OCI-M1 (cell line): ENCODE data around the gene CDK19.
"Not testable (repeated sequence)": the region's sequence is repeated elsewhere in the genome, so short reads cannot be mapped to it uniquely, and the experiment has no call there.

Source experiments
- DNase-seq: peaks from one replicate; lab custom pipeline; 2025; lab: John Stamatoyannopoulos, UW

The CDK19 gene

GRCh38 chr6:110756817-110757216 lies 58.5 kb downstream of the CDK19 start:
- peak; percentile 64 for DNase-seq

DNA sequence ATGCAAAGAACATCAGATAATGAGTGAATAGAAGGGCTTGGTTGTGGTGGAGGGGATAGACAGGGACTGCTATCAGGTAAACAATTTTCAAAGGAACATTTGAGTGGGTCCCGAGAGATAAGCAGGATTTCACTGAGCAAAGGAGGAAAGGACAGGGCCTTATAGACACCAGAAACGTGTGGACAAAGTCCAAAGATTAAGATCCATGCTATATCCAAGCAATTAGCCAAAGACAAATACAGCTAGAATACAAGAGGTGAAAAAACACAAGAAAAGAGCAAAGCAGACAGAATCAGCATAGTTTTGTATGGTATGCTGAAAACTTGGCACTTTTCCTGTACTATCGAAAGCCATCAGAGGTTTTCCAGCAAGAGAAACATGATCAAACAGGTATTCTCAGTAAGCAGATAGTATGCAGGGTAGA lies 59.8 kb downstream of the CDK19 start:
- no peak for DNase-seq

- DNase-seq: not testable (repeated sequence)
Measured at GRCh38 chr6:110753936-110754668, 61.2 kb downstream of the CDK19 start.

- no peak for DNase-seq
Measured at GRCh38 chr6:110748453-110748852, 66.8 kb downstream of the CDK19 start.

GRCh38 chr6:110746680-110747079 lies 68.6 kb downstream of the CDK19 start:
- DNase-seq: peak; percentile 14

GRCh38 chr6:110744991-110745390 lies 70.3 kb downstream of the CDK19 start:
- DNase-seq: no peak

- not testable (repeated sequence) for DNase-seq
Measured at GRCh38 chr6:110742552-110742951, 72.7 kb downstream of the CDK19 start.

DNA sequence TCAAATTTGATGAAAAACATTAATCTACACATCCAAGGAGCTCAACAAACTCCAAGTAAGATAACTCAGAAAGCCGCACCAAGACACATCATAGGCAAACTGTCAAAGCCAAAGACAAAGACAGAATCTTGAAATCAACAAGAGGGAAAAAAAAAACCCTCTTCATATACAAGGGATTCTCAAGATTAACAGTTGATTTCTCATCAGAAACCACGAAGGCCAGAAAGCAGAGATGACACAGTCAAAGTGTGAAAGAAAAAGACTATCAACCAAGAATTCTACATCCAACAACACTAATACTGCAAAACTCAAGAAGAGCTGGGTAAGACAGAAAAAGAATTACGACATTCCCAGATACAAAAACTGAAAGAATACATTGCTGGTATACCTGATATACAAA lies 73.8 kb downstream of the CDK19 start:
- DNase-seq: peak; percentile 27

DNA sequence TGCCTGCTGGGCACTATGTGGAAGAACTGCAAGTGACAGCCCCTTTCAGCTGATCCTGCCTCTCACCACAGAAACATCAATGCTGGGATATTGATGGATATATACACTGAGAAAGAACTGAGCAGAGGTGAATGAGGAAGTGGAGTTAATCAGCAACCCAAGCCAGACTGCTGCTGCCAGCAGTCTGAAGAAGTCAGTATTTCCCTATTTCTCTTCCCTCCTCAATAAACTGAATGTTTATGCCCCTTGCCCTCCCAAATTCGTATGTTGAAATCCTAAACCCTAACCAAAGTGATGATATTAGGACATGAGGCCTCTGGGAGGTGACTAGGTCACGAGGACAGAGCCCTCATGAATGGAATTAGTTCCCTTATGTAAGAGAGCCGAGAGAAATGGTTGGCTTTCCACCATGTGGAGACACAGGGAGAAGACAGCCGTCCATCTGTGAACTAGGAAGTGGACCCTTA lies 76.3 kb downstream of the CDK19 start:
- peak; percentile 60 for DNase-seq

GRCh38 chr6:110735666-110736065 lies 79.6 kb downstream of the CDK19 start:
- no peak for DNase-seq

- no peak for DNase-seq
Measured at GRCh38 chr6:110731898-110732297, 83.4 kb downstream of the CDK19 start.

- DNase-seq: no peak
Measured at GRCh38 chr6:110731196-110731595, 84.1 kb downstream of the CDK19 start.

DNA sequence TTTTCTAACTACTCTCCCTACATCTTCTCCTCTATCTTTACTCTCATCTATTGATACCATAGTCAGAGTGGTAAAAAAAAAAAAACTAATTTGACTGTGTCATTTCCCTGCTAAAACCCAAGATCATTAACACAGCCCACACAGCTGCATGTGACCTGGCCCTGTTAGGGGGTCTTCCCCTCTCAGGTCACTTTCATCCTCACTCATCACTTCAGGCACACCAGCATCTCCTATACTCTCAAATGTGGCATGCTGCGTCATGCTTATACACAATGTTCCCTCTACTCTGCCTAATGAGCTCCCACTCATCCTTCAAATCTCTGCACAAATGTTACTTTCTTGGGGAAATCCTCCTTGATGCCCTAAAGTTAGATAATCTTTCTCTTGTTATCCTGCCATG lies 86.8 kb downstream of the CDK19 start:
- no peak for DNase-seq

DNA sequence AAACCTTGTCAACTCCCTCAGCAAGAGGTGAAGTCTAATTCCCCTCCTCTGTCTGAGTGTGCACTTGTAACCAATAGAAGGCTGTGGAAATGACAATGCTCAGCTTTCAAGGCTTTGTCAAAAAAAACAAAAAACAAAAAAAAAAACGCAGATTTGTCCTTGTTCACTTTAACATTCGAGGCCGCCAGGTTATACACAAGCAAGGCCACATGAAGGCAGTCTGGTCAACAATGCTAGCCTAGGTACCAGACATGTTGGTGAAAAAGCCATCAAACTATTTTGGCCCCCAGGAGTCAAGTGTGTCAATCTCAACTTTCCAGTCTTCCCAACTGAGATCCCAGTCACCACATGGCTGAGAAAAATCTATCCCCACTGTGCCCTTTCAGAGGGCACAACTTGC lies 92.3 kb downstream of the CDK19 start:
- no peak for DNase-seq

DNA sequence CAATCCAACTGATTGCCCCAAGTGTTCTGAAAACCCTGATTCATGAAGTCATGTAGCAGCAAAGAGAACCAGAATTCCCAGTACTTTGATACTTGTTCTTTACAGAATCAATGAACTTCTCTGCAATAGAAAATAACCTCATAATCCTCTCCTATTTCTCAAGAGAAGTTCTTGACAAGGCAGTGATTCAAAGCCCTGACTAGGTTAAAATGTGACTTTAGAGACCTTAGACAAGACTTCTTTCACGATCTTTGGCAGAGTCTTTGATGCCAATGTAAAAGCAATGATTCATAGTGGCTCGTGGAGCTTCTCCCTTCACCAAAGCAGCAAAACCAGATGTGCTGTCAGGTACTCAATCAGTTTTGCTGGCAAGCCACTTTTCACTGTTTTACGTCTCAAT lies 95.2 kb downstream of the CDK19 start:
- DNase-seq: no peak

DNA sequence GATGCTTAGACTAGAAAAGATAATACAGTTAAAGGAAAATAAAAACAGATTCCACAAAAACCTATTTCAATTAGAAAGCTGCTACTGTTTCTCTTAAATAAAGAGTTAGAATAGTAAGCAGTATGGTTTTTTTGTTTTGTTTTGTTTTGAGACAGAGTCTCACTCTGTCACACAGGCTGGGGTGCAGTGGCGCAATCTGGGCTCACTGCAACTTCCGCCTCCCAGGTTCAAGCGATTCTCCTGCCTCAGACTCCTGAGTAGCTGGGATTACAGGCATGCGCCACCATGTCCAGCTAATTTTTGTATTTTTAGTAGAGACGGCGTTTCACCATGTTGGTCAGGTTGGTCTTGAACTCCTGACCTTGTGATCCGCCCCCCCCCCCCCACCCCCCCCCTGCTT lies 95.7 kb downstream of the CDK19 start:
- DNase-seq: not testable (repeated sequence)

GRCh38 chr6:110714143-110714542 lies 101.1 kb downstream of the CDK19 start:
- no peak for DNase-seq

GRCh38 chr6:110712238-110712637 lies 103.0 kb downstream of the CDK19 start:
- no peak for DNase-seq

DNA sequence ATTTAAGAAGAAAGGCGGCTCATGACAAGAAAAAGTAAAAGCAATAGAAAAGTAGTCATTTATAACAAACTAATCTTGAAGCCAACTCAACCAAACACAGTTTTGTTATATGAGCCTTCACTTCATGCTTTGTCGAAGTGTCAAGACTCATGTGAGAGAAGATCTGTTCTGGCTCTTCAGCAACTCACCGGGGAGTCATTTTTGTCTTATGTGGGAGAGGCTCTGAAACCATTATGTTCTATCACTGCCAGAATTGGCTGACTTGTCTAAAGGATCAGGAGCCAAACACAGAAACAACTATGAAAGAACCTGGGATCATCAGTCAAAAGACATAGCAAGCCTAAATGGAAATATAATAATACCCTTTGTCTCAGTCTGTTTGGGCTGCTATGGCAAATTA lies 105.2 kb downstream of the CDK19 start:
- DNase-seq: no peak

- no peak for DNase-seq
Measured at GRCh38 chr6:110708295-110708950, 106.8 kb downstream of the CDK19 start.

DNA sequence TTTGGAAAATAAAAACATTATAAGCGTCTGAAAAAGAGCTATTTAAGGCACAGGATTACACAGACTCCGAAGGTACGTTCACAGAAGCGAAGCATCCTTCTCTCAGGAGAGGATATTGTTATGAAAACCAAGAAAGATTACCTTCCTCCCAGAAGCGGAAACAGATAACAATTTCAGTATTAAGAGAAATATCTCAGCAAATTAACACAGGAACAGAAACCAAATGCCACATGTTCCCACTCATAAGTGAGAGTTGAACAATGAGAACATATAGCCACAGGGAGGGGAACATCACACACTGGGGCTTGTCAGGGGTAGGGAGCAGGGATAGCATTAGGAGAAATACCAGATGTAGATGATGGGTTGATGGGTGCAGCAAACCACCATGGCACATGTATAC lies 109.7 kb downstream of the CDK19 start:
- no peak for DNase-seq

DNA sequence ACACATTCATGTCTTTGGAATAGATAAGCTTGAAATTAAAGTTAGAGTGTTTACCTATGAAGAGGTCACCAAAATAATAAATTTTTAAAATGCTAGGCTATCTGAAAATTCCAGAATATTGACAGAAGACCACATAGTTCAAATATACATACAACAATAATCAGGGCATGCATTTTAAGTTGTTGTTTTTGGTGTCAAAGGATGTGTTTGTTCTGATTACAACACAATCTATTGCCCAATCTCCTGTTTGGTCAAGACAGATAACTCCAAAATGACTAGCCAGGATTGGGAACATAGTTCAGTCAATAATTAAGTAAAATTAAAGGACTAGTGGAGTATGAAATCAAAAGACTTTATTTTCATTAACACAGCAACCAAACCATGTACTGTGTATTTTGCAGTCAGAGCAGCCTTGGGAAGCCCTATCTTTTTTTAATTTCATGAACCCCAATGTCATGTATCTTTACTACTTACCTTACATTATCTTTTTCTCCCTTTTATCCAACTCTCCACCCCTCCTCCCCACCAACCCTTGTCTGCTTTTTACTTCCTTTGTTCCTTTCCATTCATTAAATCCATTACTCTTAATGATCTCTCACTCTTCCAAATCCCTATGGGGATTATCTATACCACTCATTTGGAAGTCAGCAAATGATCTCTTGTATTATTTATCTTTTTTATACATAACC lies 111.2 kb downstream of the CDK19 start:
- peak; percentile 42 for DNase-seq
